NB4 (cell line): Measurements from ENCODE around the gene MED17.

Experiments
- DNase-seq: peaks from one replicate; pipeline ENCODE4 v3.0.0; 2010; ENCODE audit warnings: low read depth
- H3K4me3 ChIP-seq: one replicate; pipeline ENCODE4 v1.5.1; 2011; ENCODE audit warnings: mild to moderate bottlenecking, low read depth, low read length, moderate library complexity
- CTCF ChIP-seq: IDR thresholded peaks from one replicate; pipeline ENCODE4 v1.5.1; 2012; ENCODE audit warnings: low read depth, low read length
- MAX ChIP-seq: IDR thresholded peaks from 2 replicates; pipeline ENCODE4 v1.6.1; 2011; ENCODE audit warnings: low read depth, low read length
- MYC ChIP-seq: IDR thresholded peaks from 2 replicates; pipeline ENCODE4 v1.6.1; 2011; ENCODE audit warnings: low read depth, low read length
- POLR2A ChIP-seq: IDR thresholded peaks from 2 replicates; pipeline ENCODE4 v1.6.1; 2011; ENCODE audit warnings: mild to moderate bottlenecking; ENCODE audit not compliant: insufficient read length; ENCODE audit errors: extremely low read depth

MED17 gene

GRCh38 chr11:93817426-93818348 is 33.6 kb downstream of the MED17 start:
- DNase-seq = peak; percentile 48
- TF ChIP-seq MAX (no peak), POLR2A (no peak), CTCF (no peak), MYC (no peak)
- H3K4me3 ChIP-seq = no peak overlapping the region

- TF ChIP-seq CTCF (no peak), MYC (no peak), MAX (no peak), POLR2A (no peak)
- DNase-seq = no peak
- H3K4me3 ChIP-seq = no peak overlapping the region
Observed at GRCh38 chr11:93819966-93820695, 36.0 kb downstream of the MED17 start.

GRCh38 chr11:93820847-93821246 is 36.8 kb downstream of the MED17 start:
- DNase-seq = no peak
- no peak overlapping the region for H3K4me3 ChIP-seq
- no peak for TF ChIP-seq MYC
- TF ChIP-seq MAX = no peak
- no peak for TF ChIP-seq CTCF
- TF ChIP-seq POLR2A = no peak

GRCh38 chr11:93821617-93822016 is 37.5 kb downstream of the MED17 start:
- DNase-seq = no peak
- TF ChIP-seq POLR2A (no peak), MAX (no peak), MYC (no peak), CTCF (no peak)
- no peak overlapping the region for H3K4me3 ChIP-seq

GRCh38 chr11:93822359-93822758 is 38.3 kb downstream of the MED17 start:
- DNase-seq = no peak
- TF ChIP-seq MYC = no peak
- TF ChIP-seq POLR2A = no peak
- TF ChIP-seq MAX = no peak
- TF ChIP-seq CTCF = no peak
- no peak overlapping the region for H3K4me3 ChIP-seq
